ENCODE measurements around the gene DHODH.

The DHODH gene

GRCh38 chr16:72013888-72014581 is 5.5 kb downstream of the DHODH start:
- DNase-seq (ENCODE audit: low read depth in 3 of 3) = no peak

DNA sequence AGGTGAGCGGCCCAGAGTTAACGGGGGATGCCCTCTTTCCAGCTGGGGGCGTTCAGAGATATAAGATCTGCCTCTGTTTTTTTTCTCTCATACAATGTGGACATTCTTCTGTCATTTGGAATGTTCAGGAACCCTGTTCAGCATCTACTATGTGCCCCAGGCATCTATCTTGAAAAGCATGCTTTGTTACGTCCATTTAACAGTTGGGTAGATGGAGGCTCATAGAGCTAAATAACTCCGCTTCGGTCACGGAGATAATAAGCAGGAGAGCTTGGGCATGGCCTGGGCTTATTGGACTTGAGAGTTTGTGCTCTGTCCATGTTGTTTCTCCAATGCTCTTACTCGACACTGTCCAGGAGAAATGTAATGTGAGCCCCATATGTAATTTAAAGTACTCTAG is 6.1 kb downstream of the DHODH start:
- DNase-seq (ENCODE audit: low read depth in 3 of 3) = no peak

GRCh38 chr16:72015124-72015523 is 6.6 kb downstream of the DHODH start:
- no peak for DNase-seq (ENCODE audit: low read depth in 3 of 3)

DNA sequence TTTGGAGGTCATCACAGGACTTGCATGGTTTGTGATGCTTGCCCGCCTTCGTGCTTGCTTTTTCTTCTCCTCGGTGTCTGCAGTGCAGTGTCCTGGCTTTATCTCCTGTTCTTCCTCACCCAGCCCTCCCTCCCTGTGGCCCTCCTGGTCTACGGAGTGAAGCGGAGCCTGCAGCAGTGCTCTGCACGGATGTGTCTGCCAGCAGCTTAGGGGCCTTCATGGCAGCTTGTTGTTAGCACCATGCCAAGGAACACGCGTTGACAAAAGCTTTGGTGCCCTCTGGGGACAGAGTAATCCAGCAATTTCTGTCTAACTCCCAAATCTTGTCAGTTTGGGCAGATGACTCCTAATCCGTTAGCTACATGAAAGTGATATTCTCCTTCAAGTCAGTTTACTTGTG is 9.9 kb downstream of the DHODH start:
- DNase-seq (ENCODE audit: low read depth in 3 of 3) = no peak

- no peak for DNase-seq (ENCODE audit: low read depth in 3 of 3)
Measured at GRCh38 chr16:72021043-72021442, 12.5 kb downstream of the DHODH start.

DNA sequence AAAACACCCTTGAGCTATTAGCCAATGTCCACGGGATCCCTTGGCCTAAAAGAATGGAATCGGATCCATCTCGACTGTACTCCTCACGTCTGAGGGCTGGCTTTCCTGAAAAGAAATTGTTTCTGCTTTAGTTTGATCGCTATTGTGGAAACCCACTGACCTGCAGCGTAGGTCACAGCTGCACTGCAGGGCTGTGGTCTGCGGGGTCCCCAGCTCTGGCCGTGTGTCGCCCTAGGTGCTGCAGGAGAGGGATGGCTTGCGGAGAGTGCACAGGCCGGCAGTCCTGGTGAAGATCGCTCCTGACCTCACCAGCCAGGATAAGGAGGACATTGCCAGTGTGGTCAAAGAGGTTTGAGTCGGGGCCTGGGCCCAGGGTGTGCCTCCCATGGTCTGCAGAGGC is 13.6 kb downstream of the DHODH start:
- no peak for DNase-seq (ENCODE audit: low read depth in 3 of 3)

- DNase-seq (ENCODE audit: low read depth in 3 of 3) = no peak
Measured at GRCh38 chr16:72023962-72024361, 15.4 kb downstream of the DHODH start.

GRCh38 chr16:72024862-72025382 is 16.4 kb downstream of the DHODH start:
- no peak for DNase-seq (ENCODE audit: low read depth in 3 of 3)

DNA sequence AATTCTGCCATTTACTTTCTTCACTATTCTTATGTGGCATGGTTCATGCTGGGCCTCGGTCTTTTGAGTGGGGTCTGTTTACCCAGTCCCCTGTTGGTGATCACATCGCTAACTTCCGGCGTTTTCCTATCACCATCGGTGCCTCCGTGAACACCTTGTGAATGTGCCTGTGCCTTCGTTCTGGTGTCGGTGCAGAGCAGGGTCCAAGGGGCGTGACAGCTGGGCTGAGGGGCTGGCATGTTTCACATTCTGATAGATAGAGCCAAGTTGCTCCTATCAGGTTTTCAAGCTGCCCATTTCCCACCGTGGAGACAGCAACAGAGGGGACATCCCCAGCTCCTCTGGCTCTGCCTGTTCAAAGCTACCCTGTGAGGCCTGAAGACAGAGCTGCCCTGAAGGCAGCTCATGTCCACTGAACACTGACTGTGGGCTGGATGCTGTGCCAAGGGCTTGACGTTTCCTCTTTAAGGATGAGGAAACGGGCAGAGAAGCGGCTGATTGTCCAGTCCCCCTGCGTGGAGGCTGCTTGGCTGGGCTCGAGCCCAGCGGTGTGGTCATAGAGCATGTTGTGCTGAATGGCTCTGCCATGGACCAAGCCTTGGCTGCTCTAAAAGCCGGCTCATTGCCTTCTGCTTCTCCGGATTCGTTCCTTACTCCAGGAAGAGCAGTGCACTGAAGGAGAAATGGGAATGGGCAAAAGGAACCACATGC is 17.0 kb downstream of the DHODH start:
- no peak for DNase-seq (ENCODE audit: low read depth in 3 of 3)

DNA sequence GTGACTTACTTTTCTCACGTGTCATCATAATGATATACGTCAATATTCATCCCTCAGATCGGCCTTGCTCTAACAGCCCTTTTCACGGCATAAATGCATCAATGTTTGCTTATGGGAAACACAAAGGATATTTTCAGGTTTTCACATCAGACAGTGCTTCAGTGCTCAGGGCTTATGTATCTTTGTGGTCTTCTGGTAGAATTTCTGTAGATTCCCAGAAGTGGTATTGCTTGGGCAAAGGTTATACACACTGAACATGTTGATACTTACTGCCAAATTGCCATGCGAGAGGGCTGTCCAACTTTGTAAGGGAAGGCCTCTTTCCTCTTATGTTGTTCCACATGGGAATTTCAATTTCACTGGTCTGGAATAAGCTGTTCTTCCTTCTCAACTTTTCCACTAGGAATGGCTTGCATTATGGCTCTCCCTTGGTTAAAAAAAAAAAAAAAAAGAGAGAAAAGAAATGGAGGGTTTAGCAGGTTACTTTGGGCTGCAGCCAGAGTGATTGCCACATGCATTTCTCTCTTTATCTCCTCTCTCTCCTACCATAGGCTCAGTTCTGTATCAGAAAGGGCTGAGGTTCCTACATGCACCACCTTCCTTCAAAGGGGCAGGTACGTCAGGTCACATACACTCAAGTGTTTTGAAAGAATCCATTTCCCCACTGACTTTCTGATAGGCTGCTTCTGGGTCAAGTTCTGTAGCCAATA is 19.3 kb downstream of the DHODH start:
- DNase-seq (ENCODE audit: low read depth in 3 of 3) = no peak

DNA sequence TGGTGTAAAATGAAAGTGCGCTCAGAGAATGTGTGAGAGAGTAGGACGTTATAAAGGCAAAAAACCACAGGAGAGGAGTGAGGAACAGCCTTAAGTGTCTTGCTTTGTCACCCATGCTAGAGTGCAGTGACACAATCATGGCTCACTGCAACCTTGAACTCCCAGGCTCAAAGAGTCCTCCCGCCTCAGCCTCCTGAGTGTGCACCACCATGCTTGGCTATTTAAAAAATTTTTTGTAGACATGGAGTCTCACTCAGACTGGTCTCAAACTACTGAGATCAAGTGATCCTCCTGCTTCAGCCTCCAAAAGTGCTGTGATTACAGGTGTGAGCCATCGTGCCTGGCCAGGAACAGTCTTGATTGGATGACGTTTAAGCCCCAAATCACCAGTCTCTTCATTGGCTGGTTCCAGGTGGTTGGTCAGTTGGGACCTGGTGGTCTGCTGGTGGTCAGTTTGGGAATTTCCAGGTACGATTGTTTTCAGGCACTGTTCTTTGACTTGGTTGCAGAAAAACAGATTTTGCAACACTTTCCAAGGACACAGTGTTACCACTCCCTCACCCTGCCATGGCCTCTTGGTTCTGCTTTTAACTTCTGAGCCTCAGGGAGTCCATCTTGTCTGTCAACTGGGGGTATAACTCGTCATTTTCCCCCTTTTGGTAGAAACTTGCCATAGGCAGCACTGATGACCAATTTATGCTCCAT is 21.2 kb downstream of the DHODH start:
- DNase-seq (ENCODE audit: low read depth in 3 of 3) = no peak

DNA sequence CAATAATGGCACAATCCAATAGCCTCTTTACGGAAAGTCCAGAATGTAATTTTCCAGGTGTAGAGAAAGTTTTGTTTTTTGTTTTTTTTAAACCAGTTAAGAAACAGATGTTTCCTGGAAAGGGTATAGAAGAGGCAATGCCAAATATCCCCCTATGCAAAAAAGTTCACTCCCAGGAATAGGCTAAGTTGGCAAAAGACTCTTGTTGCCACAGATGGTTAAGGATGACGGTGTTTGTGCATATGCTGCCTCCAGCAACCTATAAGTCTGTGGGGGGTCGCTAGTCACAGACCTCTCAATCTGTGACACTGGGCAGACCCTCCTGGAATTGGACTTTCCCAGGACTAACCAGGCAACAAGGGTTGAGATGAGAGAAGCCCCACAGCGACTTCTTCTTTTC is 24.9 kb downstream of the DHODH start:
- no peak for DNase-seq (ENCODE audit: low read depth in 3 of 3)

GRCh38 chr16:72036098-72036497 is 27.6 kb downstream of the DHODH start:
- DNase-seq (ENCODE audit: low read depth in 3 of 3) = no peak

DNA sequence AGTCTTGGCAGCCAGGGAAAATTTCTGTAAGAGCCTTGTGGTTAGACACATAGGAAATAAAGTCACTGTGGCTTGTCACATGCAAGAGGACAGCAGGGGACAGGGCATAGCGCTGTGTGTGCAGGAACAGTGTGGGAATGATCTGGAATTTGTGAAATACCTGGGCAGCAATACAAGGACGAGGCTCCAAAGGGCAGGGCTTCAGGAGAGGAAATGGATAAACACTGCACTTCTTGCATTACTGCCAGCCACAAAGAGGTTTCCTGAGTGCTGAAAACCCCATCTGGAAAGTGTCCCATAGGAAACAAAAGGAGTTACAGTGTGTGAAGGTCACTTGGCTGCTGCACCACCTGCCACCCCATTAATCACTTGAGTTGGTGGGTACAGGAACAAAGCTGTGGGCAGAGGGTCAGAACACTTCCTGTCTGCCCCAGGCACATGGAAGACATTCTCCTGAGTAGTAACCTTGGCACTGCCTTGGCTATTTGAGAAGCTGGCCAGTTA is 33.7 kb downstream of the DHODH start:
- DNase-seq (ENCODE audit: low read depth in 3 of 3) = no peak

DNA sequence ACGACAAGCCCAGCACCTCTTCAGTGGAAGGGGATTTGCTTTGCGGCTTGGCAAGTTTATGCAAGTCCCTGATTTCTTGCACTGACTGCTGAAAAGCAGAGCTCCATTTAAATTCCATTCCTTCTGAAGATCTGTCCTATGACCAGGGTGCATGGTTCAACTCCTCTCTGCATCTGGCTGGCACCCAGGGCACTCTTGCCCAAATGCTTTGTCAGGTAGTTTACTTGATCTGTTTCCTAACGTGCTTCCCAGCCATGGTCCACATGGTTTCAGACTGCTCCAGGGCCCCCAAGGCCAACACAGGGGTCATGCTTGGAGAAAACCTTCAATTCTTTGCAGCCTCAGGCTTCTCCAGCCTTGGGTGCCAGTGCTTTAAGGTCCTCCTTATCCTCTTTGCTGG is 34.5 kb downstream of the DHODH start:
- no peak for DNase-seq (ENCODE audit: low read depth in 3 of 3)

DNA sequence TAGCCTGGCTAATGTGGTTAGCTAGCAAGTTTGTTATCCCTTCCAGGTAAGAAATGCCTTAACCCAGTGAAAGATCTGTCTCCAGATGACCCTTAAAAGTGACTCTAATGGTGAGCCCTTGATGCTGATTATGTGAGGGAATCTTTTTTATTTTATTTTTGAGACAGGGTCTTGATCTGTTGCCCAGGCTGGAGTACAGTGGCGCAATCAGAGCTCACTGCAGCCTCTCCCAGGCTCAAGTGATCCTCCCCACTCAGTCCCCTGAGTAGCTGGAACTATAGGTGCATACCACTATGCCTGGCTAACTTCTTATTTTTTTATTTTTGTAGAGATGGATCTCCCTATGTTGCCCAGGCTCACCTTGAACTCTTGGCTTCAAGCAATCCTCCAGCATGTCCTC is 35.0 kb downstream of the DHODH start:
- DNase-seq (ENCODE audit: low read depth in 3 of 3) = no peak

- DNase-seq (ENCODE audit: low read depth in 3 of 3) = no peak
Measured at GRCh38 chr16:72044296-72044695, 35.8 kb downstream of the DHODH start.

GRCh38 chr16:72044825-72045359 is 36.3 kb downstream of the DHODH start:
- DNase-seq (ENCODE audit: low read depth in 3 of 3) = no peak

DNA sequence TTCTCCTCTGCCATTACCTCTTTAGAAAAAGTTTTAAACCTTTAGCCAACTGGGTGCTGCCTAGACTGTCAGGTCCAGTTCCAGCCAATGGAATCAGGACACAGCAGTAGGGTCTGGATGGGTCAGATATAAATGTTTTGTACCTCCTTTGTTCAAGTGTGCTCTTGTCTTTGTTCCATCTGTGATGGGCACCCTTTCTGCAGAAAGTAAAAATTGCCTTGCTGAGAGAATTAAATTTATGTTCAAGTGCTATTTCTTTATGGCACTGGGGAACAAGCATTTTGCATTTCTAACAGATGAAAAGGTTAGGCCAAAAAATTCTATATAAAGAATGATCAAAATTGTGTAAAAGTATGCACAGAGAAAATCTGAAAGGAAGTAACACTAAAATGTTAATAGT is 40.6 kb downstream of the DHODH start:
- no peak for DNase-seq (ENCODE audit: low read depth in 3 of 3)

GRCh38 chr16:72050769-72051464 is 42.4 kb downstream of the DHODH start:
- no peak for DNase-seq (ENCODE audit: low read depth in 3 of 3)

GRCh38 chr16:72051818-72052217 is 43.3 kb downstream of the DHODH start:
- DNase-seq (ENCODE audit: low read depth in 3 of 3) = no peak

Data from stimulated activated CD4-positive, alpha-beta T cell treated with anti-CD3 and anti-CD28 coated beads, TNF-alpha, amount 100 ng/mL, for 48 hours (primary cell).